HG02870 (cell line): ENCODE measurements around the gene DAB2.

Source experiments
- ATAC-seq: cut with Tn5 transposase; IDR thresholded peaks from one replicate; pipeline ENCODE4 v1.9.1; 2021; ENCODE audit warnings: mild to moderate bottlenecking, moderate library complexity; ENCODE audit not compliant: unreplicated experiment

DAB2 gene

DNA sequence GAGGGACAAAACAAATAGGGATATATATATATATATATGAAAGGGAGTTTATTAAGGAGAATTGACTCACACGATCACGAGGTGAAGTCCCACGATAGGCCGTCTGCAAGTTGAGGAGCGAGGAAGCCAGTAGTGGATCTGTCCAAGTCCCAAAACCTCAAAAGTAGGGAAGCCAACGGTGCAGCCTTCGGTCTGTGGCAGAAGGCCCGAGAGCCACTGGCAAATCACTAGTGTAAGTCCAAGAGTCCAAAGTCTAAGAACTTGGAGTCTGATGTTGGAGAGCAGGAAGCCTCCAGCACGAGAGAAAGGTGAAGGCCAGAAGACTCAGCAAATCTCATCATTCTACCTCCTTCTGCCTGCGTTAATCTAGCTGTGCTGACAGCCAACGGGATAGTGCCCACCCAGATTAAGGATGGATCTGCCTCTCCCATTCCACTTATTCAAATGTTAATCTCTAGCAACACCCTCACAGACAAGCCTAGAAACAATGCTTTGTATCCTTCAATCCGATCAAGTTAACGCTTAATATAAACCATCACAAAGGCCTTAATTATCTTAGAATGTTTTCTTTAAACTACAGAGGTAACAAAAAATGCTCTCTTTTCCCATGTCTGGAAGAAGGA lies 23.8 kb upstream of the DAB2 start:
- ATAC-seq, result no peak

GRCh38 chr5:39447968-39448367 lies 23.2 kb upstream of the DAB2 start:
- no peak for ATAC-seq

DNA sequence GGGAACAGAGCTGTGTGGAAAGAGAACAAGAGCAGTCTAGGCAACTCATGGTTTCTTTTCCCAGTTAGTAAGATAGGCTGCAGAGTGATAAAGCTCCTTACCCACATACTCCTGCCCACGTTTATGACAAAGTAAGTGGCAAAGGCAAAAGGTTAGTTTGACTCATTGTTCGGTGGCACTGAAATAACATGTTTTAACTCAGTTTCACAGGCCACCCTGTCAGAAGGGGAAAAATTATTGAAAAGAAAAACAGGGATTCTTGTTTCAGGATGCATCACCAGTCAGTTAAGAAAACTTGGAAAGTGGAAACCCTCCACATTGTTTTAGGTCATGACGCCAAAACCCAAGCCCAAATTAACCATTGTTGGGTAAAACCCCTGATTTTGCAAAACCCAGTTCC lies 22.3 kb upstream of the DAB2 start:
- no peak for ATAC-seq

GRCh38 chr5:39446231-39446630 lies 21.5 kb upstream of the DAB2 start:
- ATAC-seq, result no peak

- no peak for ATAC-seq
Observed at GRCh38 chr5:39443911-39444310, 19.1 kb upstream of the DAB2 start.

GRCh38 chr5:39442991-39443390 lies 18.2 kb upstream of the DAB2 start:
- ATAC-seq, result no peak

DNA sequence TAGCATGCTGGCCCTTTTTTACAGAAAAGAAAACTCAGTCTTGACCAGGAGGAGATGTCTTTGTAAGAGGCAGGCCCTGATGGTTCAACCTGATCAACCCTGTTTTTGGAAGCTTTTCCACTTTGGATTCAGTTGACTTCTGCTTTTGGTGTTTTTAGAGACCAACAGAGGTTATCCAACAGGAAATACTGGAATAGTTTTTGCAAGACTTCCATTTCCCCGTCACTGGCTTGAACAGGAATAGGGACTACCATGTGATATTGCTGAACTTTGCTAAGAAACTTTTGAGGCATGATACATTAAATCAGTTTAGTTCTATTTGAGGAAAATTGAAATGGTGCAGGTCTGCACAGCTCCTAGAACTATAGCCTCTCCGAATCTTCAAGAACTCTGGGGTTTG lies 17.1 kb upstream of the DAB2 start:
- no peak for ATAC-seq

GRCh38 chr5:39440958-39441624 lies 16.3 kb upstream of the DAB2 start:
- no peak for ATAC-seq

- ATAC-seq, result no peak
Observed at GRCh38 chr5:39440192-39440957, 15.6 kb upstream of the DAB2 start.

DNA sequence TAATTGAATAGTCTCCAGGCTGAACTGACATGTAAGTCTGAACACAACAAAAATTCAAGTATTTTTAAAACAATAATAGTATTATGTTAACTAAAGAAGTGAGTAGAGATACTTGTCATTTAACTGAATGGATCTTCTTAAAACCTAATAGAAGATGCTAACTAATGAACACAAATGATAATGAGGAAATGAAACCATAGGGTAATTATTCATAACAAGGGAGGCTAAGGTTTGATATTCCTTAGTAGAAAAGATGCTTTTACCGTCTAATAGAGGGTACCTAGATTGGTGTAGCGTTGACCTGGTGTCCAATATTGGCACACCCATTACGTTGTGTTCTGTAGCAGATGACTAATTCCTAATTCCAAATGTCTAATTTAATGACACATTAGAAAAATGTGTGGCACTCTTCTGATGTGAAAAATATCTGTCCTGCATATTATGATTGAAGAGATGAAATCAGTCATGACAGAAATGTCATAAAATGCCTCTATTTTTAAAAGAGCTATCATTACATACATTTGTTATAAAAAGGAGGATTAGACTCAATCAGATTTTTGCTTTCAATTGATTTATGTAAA lies 14.9 kb upstream of the DAB2 start:
- ATAC-seq, result no peak

GRCh38 chr5:39437467-39437866 lies 12.7 kb upstream of the DAB2 start:
- no peak for ATAC-seq

GRCh38 chr5:39433848-39434247 lies 9.1 kb upstream of the DAB2 start:
- ATAC-seq, result no peak

GRCh38 chr5:39432696-39433530 lies 8.1 kb upstream of the DAB2 start:
- ATAC-seq, result no peak

- no peak for ATAC-seq
Observed at GRCh38 chr5:39430461-39430860, 5.7 kb upstream of the DAB2 start.

DNA sequence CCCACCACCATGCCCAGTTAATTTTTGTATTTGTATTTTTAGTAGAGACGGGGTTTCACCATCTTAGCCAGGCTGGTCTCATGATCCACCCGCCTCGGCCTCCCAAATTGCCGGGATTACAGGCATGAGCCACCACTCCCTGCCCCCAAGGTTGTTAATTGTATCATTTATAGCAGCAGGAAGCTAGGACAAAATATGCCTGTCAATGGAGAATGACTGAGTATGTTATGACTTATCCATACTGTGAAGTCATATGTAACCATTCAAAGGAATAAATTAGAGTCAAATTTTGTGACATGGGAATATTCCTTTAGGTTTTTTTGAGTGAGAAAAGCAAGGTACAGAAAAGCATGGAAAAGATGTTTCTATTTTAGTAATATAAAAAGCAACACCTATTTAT lies 3.9 kb upstream of the DAB2 start:
- ATAC-seq, result no peak

DNA sequence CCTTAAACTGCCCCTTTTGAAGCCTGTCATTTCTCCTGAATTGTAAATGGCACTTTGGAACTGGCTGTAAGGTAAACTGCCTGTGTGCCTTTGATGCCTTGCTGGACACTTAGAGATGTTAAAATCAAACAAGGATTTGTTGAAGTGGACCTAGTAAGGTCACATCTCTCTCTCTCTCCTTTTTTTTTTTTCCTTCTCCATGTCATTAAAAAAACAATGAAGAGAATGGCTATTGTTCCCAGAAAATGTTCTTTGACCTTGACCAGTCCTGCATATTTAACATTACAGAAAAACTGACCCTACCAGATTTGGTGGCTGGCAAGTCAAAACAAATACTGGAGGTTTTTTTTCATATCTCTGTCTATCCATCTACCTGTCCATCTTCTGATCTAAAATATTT lies 2.9 kb upstream of the DAB2 start:
- ATAC-seq, result no peak

DNA sequence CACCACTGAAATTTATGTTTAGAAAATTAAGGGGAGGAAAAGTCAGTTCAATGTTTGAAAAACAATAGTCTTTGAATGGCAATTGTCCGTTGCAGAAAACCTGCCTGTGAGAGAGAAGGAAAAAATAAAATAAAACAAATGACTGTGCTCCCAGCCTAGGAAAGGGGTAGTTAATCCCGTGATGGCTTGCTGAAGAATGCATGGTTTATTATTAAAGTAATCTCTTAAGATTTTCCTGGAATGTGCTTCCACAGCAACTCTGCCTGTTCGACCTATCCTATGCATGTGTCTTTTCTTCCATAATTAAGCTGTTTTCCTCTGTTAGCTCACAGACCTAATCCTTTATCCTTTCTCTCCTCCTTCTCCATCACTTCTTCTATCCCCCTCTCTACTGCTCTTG lies 2.4 kb upstream of the DAB2 start:
- ATAC-seq, result no peak

DNA sequence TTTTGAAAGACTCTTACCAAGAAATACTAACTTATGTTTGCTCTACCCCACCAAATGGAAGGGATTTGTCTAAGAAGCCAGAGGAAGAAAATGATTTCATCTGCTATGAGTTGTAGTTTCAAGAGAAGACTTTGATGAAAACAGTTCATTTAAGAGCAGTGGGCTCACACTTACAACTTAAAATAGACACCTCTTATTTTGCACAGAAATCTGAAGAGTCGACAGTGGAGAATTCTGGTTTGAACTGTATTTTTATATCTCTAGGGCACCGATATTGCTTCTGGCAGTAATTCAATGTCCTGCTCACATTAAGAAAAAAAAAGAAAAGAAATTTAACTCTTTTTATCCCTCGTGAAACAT lies 1.9 kb upstream of the DAB2 start:
- ATAC-seq, result no peak

DNA sequence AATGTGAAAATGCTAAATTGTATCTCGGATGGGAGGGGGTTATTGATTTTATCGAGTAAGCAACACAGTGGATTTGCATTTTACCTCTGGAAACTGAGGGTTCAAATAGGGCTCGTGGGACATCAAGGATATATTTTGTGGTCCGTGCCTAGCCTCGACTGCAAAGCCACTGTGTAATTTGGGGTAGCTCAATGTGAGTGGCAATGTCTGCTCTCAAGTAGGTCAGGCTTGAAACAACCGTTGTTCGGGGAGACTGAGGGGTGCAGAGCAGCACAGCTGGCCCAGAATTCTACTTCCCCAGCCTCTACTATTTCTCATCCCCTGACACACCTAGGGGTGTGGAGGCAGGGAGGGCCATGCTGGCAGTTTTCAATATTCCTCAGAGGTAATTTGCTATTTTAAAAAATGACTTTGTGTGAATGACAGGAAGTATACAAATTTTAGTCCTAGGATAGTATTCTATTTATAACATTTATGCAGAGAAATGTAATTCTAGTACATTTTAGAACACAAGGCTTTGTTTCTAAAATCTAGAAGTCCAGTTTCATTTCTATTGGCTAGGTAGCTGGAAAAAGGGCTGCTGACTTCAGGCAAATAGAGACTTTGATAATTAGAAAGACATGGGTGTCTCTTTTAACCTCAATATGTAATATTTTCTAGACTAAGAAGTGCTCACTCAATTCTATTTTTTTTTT lies 1.4 kb upstream of the DAB2 start:
- no peak for ATAC-seq

GRCh38 chr5:39423331-39423751 lies 1.4 kb downstream of the DAB2 start:
- no peak for ATAC-seq
